ENCODE data around the gene LARGE1. TPM values are rescaled to one million over a fixed set of nuclear protein-coding genes. Genes with fewer than 3 reads are reported as not detected.
A peak's percentile ranks its signal among the peaks of the same experiment; 100 is the strongest.

The LARGE1 gene
- 10.1 TPM for polyA plus RNA-seq (2012; ENCODE audit: low read depth, missing spikeins)

DNA sequence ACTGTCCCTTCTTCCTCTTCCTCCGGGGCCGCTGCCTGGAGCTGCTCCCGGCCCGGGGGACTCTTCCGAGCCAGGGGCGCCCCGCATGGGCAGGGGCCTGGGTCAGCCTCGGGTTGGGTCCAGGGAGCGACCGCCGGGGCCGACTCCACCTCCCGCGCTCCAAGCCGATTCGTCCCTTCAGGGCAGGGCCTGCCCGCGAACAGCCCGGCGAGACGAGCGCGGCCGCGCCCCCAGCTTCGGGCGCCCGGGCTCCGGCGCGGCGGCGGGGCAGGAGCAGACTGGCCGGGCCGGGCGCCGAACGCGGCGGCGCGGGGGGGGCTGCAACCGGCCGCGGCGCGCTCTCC, at the start of gene LARGE1:
TSS of gene LARGE1 (minus strand) at position 280 of the 344 bp plus-strand sequence.
- FAIRE-seq (no peak), DNase-seq (ENCODE audit: insufficient read length, low spot score) (peak; percentile 32)
- TF ChIP-seq TAF1 (IDR thresholded peaks at IDR 0.05; ENCODE audit: low read depth, low read length) (no peak), PAX5 (IDR thresholded peaks at IDR 0.05; ENCODE audit: insufficient read depth, low read length, severe bottlenecking) (no peak), POLR2A (IDR thresholded peaks at IDR 0.05; ENCODE audit: low read depth, low read length) (no peak), POU2F2 (IDR thresholded peaks at IDR 0.05; ENCODE audit: low read depth, low read length) (no peak), POLR2AphosphoS5 (IDR thresholded peaks at IDR 0.05; ENCODE audit: low read depth, low read length) (no peak), SPI1 (IDR thresholded peaks at IDR 0.05; ENCODE audit: low read depth, low read length) (no peak)

GRCh38 chr22:33969045-33969444, 48.8 kb upstream of the LARGE1 start:
- DNase-seq (ENCODE audit: insufficient read length, low spot score): no peak
- TF ChIP-seq PAX5 (IDR thresholded peaks at IDR 0.05; ENCODE audit: insufficient read depth, low read length, severe bottlenecking): no peak
- no peak for TF ChIP-seq POLR2A (IDR thresholded peaks at IDR 0.05; ENCODE audit: low read depth, low read length)
- TF ChIP-seq POLR2AphosphoS5 (IDR thresholded peaks at IDR 0.05; ENCODE audit: low read depth, low read length): no peak
- no peak for TF ChIP-seq POU2F2 (IDR thresholded peaks at IDR 0.05; ENCODE audit: low read depth, low read length)
- no peak for TF ChIP-seq SPI1 (IDR thresholded peaks at IDR 0.05; ENCODE audit: low read depth, low read length)
- TF ChIP-seq TAF1 (IDR thresholded peaks at IDR 0.05; ENCODE audit: low read depth, low read length): no peak
- FAIRE-seq: no peak

GRCh38 chr22:33964121-33964520, 43.8 kb upstream of the LARGE1 start:
- no peak for TF ChIP-seq SPI1 (IDR thresholded peaks at IDR 0.05; ENCODE audit: low read depth, low read length)
- TF ChIP-seq POLR2AphosphoS5 (IDR thresholded peaks at IDR 0.05; ENCODE audit: low read depth, low read length): no peak
- no peak for TF ChIP-seq POLR2A (IDR thresholded peaks at IDR 0.05; ENCODE audit: low read depth, low read length)
- TF ChIP-seq POU2F2 (IDR thresholded peaks at IDR 0.05; ENCODE audit: low read depth, low read length): no peak
- no peak for TF ChIP-seq TAF1 (IDR thresholded peaks at IDR 0.05; ENCODE audit: low read depth, low read length)
- TF ChIP-seq PAX5 (IDR thresholded peaks at IDR 0.05; ENCODE audit: insufficient read depth, low read length, severe bottlenecking): no peak
- no peak for FAIRE-seq
- DNase-seq (ENCODE audit: insufficient read length, low spot score): no peak

GRCh38 chr22:33962409-33962808, 42.1 kb upstream of the LARGE1 start:
- DNase-seq (ENCODE audit: insufficient read length, low spot score): no peak
- no peak for FAIRE-seq
- TF ChIP-seq SPI1 (IDR thresholded peaks at IDR 0.05; ENCODE audit: low read depth, low read length): no peak
- no peak for TF ChIP-seq POLR2A (IDR thresholded peaks at IDR 0.05; ENCODE audit: low read depth, low read length)
- TF ChIP-seq TAF1 (IDR thresholded peaks at IDR 0.05; ENCODE audit: low read depth, low read length): no peak
- TF ChIP-seq PAX5 (IDR thresholded peaks at IDR 0.05; ENCODE audit: insufficient read depth, low read length, severe bottlenecking): no peak
- no peak for TF ChIP-seq POLR2AphosphoS5 (IDR thresholded peaks at IDR 0.05; ENCODE audit: low read depth, low read length)
- no peak for TF ChIP-seq POU2F2 (IDR thresholded peaks at IDR 0.05; ENCODE audit: low read depth, low read length)

- DNase-seq (ENCODE audit: insufficient read length, low spot score) (no peak), FAIRE-seq (no peak)
- TF ChIP-seq SPI1 (IDR thresholded peaks at IDR 0.05; ENCODE audit: low read depth, low read length): no peak
- no peak for TF ChIP-seq POLR2A (IDR thresholded peaks at IDR 0.05; ENCODE audit: low read depth, low read length)
These were observed 38.5 kb upstream of the LARGE1 start for GRCh38 chr22:33958741-33959140.

DNA sequence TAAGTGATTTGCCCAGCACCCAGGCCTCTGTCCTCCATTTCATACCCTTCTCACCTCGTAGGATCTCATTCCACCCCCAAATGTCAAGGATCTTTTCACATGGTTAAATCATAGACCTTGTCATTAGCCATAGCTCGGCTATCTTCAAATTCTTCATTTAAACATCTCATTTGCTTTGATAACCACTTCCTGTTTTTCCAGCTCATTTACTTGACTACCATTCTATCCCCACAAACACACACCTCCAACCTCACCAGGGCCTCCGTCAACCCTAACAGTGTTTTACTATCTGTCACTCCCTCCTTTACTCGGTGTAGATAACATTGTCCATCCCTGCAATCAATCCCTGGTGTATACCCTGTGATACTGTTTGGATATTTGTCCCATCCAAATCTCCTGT, 36.8 kb upstream of the LARGE1 start:
- peak; percentile 55 for TF ChIP-seq SPI1 (IDR thresholded peaks at IDR 0.05; ENCODE audit: low read depth, low read length)
- no peak for TF ChIP-seq POU2F2 (IDR thresholded peaks at IDR 0.05; ENCODE audit: low read depth, low read length)
- FAIRE-seq (no peak), DNase-seq (ENCODE audit: insufficient read length, low spot score) (no peak)

DNA sequence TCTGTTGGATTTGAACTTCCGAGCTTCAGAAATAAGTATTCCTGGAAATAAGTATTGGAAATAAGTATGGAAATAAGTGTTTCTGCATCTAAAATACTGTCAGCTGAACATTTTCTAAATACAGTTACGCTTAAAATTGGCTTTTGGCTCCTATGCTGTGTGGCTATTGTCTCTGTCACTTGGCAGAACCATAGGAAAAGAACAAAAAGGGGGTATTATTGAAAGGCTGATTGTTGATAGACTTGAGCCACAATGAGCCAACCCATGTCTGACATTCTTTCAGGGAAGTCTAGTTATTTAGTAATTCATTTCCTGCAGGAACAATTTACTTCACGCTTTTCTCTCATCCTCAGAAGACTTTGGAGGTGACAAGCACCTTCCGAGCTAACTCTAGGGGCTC, 32.5 kb upstream of the LARGE1 start:
- TF ChIP-seq POLR2A (IDR thresholded peaks at IDR 0.05; ENCODE audit: low read depth, low read length) (no peak), PAX5 (IDR thresholded peaks at IDR 0.05; ENCODE audit: insufficient read depth, low read length, severe bottlenecking) (no peak)
- FAIRE-seq (no peak), DNase-seq (ENCODE audit: insufficient read length, low spot score) (no peak)

DNA sequence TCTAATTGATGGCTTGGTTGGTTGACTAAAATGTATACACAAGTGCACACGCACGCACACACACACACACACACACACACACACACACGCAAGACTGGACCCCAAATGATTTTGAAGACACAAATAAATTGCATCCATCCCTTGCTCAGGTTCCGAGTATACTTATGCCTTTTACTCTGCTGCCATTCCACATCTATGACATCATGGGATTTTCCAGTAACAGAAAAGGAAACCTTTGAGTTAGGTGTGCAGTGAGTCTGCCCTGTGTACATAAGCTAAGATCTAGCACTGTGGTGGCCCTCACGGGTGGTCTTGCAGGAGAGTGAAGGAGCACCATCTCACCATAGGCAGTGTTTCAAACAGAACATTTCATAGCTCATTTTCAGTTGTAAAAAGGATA, 20.5 kb upstream of the LARGE1 start:
- DNase-seq (ENCODE audit: insufficient read length, low spot score) (no peak), FAIRE-seq (no peak)
- TF ChIP-seq PAX5 (IDR thresholded peaks at IDR 0.05; ENCODE audit: insufficient read depth, low read length, severe bottlenecking) (no peak), POU2F2 (IDR thresholded peaks at IDR 0.05; ENCODE audit: low read depth, low read length) (no peak), POLR2AphosphoS5 (IDR thresholded peaks at IDR 0.05; ENCODE audit: low read depth, low read length) (no peak), POLR2A (IDR thresholded peaks at IDR 0.05; ENCODE audit: low read depth, low read length) (no peak), SPI1 (IDR thresholded peaks at IDR 0.05; ENCODE audit: low read depth, low read length) (no peak), TAF1 (IDR thresholded peaks at IDR 0.05; ENCODE audit: low read depth, low read length) (no peak)

- DNase-seq (ENCODE audit: insufficient read length, low spot score): no peak
- TF ChIP-seq POLR2A (IDR thresholded peaks at IDR 0.05; ENCODE audit: low read depth, low read length) (no peak), TAF1 (IDR thresholded peaks at IDR 0.05; ENCODE audit: low read depth, low read length) (no peak), POU2F2 (IDR thresholded peaks at IDR 0.05; ENCODE audit: low read depth, low read length) (no peak), POLR2AphosphoS5 (IDR thresholded peaks at IDR 0.05; ENCODE audit: low read depth, low read length) (no peak), PAX5 (IDR thresholded peaks at IDR 0.05; ENCODE audit: insufficient read depth, low read length, severe bottlenecking) (no peak), SPI1 (IDR thresholded peaks at IDR 0.05; ENCODE audit: low read depth, low read length) (no peak)
- FAIRE-seq: no peak
These were observed 12.7 kb upstream of the LARGE1 start for GRCh38 chr22:33932997-33933396.

- DNase-seq (ENCODE audit: insufficient read length, low spot score) (no peak), FAIRE-seq (no peak)
- TF ChIP-seq POU2F2 (IDR thresholded peaks at IDR 0.05; ENCODE audit: low read depth, low read length) (no peak), POLR2A (IDR thresholded peaks at IDR 0.05; ENCODE audit: low read depth, low read length) (no peak), POLR2AphosphoS5 (IDR thresholded peaks at IDR 0.05; ENCODE audit: low read depth, low read length) (no peak), PAX5 (IDR thresholded peaks at IDR 0.05; ENCODE audit: insufficient read depth, low read length, severe bottlenecking) (no peak), TAF1 (IDR thresholded peaks at IDR 0.05; ENCODE audit: low read depth, low read length) (no peak), SPI1 (IDR thresholded peaks at IDR 0.05; ENCODE audit: low read depth, low read length) (no peak)
These were observed 11.1 kb upstream of the LARGE1 start for GRCh38 chr22:33931406-33931805.

DNA sequence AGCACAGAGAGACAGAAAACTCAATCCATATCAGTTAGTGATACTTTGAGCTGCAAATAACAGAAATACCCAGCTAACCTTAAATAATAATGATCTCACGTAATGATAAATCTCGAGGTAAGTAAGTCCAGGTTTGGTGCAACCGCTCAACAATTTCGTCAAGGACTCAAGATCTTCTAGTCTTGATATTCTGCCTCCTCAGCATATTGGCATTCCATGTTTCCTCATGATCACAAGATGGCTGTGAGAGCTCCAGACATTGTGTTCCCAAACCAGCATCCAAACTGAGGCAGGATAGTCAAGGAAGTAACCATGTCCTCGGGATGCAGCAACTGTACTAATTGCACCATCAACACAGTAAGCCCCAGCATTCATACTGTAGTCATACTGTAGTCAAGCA, 7.5 kb upstream of the LARGE1 start:
- no peak for TF ChIP-seq PAX5 (IDR thresholded peaks at IDR 0.05; ENCODE audit: insufficient read depth, low read length, severe bottlenecking)
- TF ChIP-seq POU2F2 (IDR thresholded peaks at IDR 0.05; ENCODE audit: low read depth, low read length): no peak
- TF ChIP-seq POLR2A (IDR thresholded peaks at IDR 0.05; ENCODE audit: low read depth, low read length): no peak
- TF ChIP-seq SPI1 (IDR thresholded peaks at IDR 0.05; ENCODE audit: low read depth, low read length): no peak
- TF ChIP-seq POLR2AphosphoS5 (IDR thresholded peaks at IDR 0.05; ENCODE audit: low read depth, low read length): no peak
- no peak for TF ChIP-seq TAF1 (IDR thresholded peaks at IDR 0.05; ENCODE audit: low read depth, low read length)
- no peak for FAIRE-seq
- no peak for DNase-seq (ENCODE audit: insufficient read length, low spot score)
